Posterior cingulate gyrus (tissue), 11 donors: ENCODE results near the gene ZYG11A.
"Not testable (repeated sequence)": the region's sequence is repeated elsewhere in the genome, so short reads cannot be mapped to it uniquely, and the experiment has no call there.

ENCODE experiments used
- DNase-seq, 10 donors: peaks; one replicate each; pipeline versions ENCODE4 v3.0.0 to v3.0.0-alpha.2; 2020 to 2021; ENCODE audit warnings: mixed read lengths in 3 of 10
- intact Hi-C: fragments of 100-400 bp; cut with DNase I; formaldehyde crosslinking; loops from one replicate; pipeline ENCODE4 v1.15.1; 2023

ZYG11A gene

GRCh38 chr1:52869727-52870126 lies 27.2 kb downstream of the ZYG11A start:
- intact Hi-C loops, DNase-seq: not testable (repeated sequence)

DNA sequence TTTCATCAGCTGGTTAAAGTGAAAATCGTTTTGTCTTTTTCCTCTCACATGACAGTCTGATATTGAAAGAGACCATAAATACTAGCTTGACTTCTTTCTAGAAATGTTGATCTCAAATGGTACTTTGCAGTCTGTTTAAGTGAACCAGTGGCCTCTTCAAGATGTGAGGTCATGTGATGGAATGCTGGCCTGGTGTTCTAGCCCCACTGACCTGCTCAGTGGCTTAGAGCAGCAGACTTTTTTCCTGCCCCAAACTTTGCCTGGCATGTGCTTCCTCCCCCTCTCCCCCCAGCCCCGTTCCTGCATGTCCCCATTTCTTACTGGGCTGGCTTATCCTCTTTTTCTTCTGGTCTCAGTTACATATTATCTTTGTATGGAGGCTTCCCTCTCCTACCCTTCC lies 34.3 kb downstream of the ZYG11A start:
- DNase-seq, result no peak
- intact Hi-C loops, result no loop called here

- no peak for DNase-seq
- intact Hi-C loops, result no loop called here
These were observed 35.0 kb downstream of the ZYG11A start for GRCh38 chr1:52877554-52877953.

DNA sequence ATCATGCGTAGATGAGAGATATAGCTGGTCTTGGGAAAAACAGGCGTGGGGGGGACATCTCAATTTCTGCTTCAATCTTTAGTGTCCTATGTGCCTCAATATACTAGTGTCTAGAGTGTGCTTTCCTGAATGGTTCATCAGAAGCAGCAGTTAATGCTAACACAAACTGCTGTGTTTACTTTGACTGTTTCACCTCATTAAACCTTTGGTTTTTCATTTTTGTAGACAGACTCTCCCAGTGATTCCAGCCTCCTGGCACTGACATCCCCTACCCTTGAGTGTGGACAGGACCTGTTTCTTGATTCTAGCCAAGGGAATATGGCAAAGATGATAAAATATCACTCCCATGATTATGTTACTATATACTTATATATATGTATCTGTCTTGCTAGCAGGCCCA lies 37.6 kb downstream of the ZYG11A start:
- intact Hi-C loops, result no loop called here
- no peak for DNase-seq

DNA sequence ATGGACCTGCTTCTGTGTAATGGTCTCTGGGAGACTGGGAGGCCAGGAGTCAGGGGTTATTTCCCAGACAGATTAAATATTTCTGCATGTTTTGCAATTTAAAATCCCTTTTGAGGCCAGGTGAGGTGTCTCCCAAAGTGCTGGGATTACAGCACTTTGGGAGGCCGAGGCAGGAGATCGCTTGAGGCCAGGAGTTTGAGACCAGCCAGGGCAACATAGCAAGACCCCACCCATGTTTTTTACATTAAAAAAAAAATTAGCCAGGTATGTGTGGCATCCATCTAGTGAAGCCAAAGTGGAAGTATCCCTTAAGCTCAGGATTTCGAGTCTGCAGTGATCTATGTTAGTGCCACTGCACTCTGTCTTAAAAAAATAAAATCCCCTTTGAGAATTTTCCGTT lies 44.9 kb downstream of the ZYG11A start:
- intact Hi-C loops, result no loop called here
- no peak for DNase-seq

DNA sequence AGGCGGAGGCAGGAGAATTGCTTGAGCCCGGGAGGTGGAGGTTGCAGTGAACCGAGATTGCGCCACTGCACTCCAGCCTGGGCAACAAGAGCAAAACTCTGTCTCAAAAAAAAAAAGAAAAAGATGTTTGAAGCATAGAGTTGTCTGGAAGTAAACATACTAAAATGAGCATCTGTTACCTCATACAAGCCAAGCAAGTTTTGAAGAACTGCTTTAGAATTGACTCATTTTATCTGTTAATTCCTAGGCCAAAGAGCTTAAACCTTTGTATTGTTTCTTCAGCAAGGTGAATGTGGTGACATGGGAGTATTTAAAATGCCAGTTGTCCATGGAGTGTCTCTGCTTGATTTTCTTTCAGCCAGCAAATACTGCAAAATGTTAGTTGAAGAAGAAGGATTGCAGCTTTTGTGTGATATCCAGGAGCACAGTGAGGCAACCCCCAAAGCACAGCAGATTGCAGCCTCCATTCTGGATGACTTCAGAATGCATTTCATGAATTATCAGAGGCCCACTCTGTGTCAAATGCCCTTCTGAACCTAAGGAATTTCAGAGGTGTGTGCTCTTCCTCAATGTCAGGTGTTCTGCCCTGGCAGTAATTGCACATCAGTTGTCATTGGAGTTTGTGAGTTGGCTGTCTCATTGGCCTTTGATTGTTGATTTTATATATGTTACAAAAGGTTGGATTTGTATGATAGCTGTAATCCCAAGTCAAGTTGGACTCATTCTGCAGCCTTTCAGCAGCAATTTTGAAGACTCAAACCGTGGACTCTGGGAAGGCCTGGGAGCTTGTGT lies 50.1 kb downstream of the ZYG11A start:
- intact Hi-C loops, result no loop called here
- no peak for DNase-seq

DNA sequence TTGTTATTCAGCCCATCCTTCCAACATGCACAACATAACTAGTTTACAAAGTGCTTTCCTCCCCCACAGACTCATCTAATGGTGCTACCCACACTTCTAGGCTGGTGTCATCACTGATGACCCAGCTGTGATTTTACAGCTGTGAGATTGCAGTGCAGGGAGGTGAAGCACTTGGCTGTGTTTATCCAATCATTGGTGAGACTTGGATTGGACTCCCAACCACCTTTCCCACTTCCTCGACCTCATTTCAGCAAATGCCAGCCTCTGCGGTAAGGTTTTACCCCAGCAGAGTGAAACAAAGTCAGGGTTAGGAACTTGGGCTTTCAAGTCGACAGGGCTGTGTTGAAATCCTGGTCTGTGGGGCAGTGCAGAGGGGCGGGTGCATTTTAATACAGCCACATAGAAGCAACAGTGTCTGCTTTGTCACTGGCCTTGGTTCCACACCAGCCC lies 56.9 kb downstream of the ZYG11A start:
- intact Hi-C loops, result no loop called here
- no peak for DNase-seq

GRCh38 chr1:52900402-52900801 lies 57.8 kb downstream of the ZYG11A start:
- intact Hi-C loops, result no loop called here
- DNase-seq, result no peak

GRCh38 chr1:52901384-52901783 lies 58.8 kb downstream of the ZYG11A start:
- DNase-seq, result no peak
- intact Hi-C loops, result no loop called here

DNA sequence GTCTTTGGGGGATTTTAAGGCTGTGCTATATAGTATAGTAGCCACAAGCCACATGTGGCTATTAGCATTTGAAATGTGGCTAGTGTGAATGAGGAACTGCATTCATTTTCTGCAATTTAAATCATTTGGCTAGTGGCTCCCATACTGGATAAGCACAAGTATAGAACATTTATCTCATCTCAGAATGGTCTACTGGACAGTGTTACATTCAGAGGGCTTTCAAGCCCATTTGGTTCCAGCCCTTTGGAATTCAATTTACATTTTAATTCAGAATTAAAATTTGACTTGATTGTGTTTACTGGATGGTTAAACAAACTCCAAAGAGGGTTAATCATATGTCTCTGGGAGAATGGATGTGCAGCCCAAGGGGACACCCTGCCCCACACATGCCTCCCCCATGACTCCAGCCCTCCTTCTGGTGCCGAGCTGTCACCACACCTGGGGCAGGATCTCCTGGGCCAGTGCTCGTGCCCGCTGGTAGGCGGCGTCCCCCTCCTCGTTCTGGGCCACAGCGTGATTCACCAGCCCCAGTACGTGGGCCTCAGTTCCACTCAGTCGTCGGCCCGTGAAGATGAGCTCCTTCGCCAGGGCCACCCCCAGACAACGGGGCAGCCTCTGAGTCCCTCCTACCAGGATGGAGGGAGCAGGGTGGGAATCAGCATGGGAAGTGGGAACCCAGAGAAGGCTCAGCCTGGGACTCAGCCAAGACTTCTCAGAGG lies 61.8 kb downstream of the ZYG11A start:
- intact Hi-C loops, result no loop called here
- no peak for DNase-seq

- no peak for DNase-seq
These were observed 62.6 kb downstream of the ZYG11A start for GRCh38 chr1:52904927-52905698.

DNA sequence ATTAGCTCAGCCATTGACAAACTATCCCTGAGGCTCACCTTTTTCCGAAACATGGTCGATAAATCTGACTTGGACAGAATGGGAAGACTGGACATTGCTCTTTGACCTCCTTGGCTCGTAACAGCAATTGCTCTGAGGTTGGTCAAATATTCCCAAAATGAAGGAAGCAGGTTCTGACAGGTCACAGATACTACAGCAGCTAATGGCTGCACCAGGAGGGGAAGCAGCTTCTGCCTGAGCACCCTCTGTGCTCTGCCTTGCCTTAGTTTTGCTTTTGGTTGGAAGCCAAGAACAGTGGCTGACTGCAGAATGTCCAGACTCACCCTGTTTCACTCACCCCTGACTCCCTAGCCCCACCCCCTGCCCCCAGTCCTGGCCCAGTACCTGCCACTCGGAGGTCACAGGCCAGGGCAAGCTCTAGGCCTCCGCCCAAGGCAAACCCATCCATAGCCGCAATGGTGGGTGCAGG lies 63.6 kb downstream of the ZYG11A start:
- intact Hi-C loops, result no loop called here
- no peak for DNase-seq

More at GRCh38 chr1:52904927-52905698, 62.6 kb downstream of the ZYG11A start:
- intact Hi-C loops, result no loop called here

- intact Hi-C loops, result no loop called here
- no peak for DNase-seq
These were observed 64.7 kb downstream of the ZYG11A start for GRCh38 chr1:52907068-52907811.

GRCh38 chr1:52907812-52908153 lies 65.2 kb downstream of the ZYG11A start:
- intact Hi-C loops, result no loop called here
- no peak for DNase-seq

- intact Hi-C loops, result no loop called here
- no peak for DNase-seq
These were observed 69.0 kb downstream of the ZYG11A start for GRCh38 chr1:52911541-52911940.

- intact Hi-C loops, result no loop called here
- no peak for DNase-seq
These were observed 70.5 kb downstream of the ZYG11A start for GRCh38 chr1:52913014-52913413.

- intact Hi-C loops, result no loop called here
- no peak for DNase-seq
These were observed 71.0 kb downstream of the ZYG11A start for GRCh38 chr1:52913537-52913936.

GRCh38 chr1:52914463-52914862 lies 71.9 kb downstream of the ZYG11A start:
- DNase-seq, result no peak
- intact Hi-C loops, result no loop called here

GRCh38 chr1:52915211-52915854 lies 72.8 kb downstream of the ZYG11A start:
- DNase-seq, result no peak
- intact Hi-C loops, result no loop called here

DNA sequence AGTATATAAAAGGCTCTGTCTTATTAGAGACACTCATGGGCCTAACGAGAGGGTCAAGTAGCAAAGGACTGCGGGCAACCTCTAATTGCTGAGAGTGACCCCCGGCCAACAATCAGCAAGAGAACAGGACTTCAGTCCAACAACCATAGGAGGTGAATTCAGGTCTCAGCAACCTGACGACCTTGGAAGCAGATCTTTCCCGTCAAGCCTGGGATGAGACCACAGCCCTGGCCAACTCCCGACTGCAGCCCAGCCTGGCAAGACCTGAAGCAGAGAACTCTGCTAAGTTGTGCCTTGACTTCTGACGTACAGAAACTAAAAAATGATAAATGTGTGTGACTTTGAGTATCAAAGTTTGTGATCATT lies 73.3 kb downstream of the ZYG11A start:
- no peak for DNase-seq
- intact Hi-C loops, result no loop called here
